Pancreas (tissue), 10 donors: ENCODE measurements around the gene PSEN1. TPM values are rescaled to one million over a fixed set of nuclear protein-coding genes. Genes with fewer than 3 reads are reported as not detected.

Experiments
- ATAC-seq, 4 donors: fragments of 200-7000 bp; cut with Tn5 transposase; one replicate each; pipeline versions ENCODE4 v1.8.0 to v1.9.1; 2020; ENCODE audit warnings: mild to moderate bottlenecking in 4 of 4, moderate library complexity in 4 of 4
- DNase-seq, 6 donors: peaks; one replicate each; pipeline ENCODE4 v3.0.0-alpha.2; 2020
- FAIRE-seq: peaks from 2 replicates; lab custom pipeline; 2012; peaks lifted over from hg19 to GRCh38; lab: Jason Lieb, UNC
- H3K27ac ChIP-seq, 4 donors: fragments of 200-600 bp; sonication (generic); 1 replicate in 3 of 4; 2 replicates in 1 of 4; pipeline versions ENCODE4 v1.5.0 to v1.8.0; 2020
- H3K27me3 ChIP-seq, 4 donors: fragments of 200-600 bp; one replicate each; pipeline ENCODE4 v1.8.0; 2021
- H3K36me3 ChIP-seq, 3 donors: fragments of 200-600 bp; sonication (generic) in 1 of 3; one replicate each; pipeline versions ENCODE4 v1.5.0 to v1.8.0; 2020 to 2021
- H3K4me1 ChIP-seq, 3 donors: fragments of 200-600 bp; one replicate each; pipeline ENCODE4 v1.8.0; 2021
- H3K4me3 ChIP-seq, 4 donors: fragments of 200-600 bp; sonication (generic) in 2 of 4; one replicate each; pipeline versions ENCODE4 v1.5.0 to v1.8.0; 2020 to 2021
- H3K9me3 ChIP-seq, 4 donors: fragments of 200-600 bp; one replicate each; pipeline ENCODE4 v1.8.0; 2021
- WGBS, 2 donors: extraction: QIAGEN DNeasy Blood & Tissue Kit; methylation state at CpG; one replicate each; pipeline ENCODE4 v1.1.7; 2013; 5-methylcytosine and 5-hydroxymethylcytosine counted together
- intact Hi-C, 3 donors: fragments of 100-400 bp; cut with DNase I; formaldehyde crosslinking; loops; one replicate each; pipeline versions ENCODE4 v1.11.1 to v1.14.2; 2022
- polyA plus RNA-seq, 2 donors: library from polyadenylated mRNA; stranded (reverse); fragments of 200-250 nt; gene quantifications; one replicate each; pipeline ENCODE4 v1.2.3, GENCODE V29; 2013
- total RNA-seq, 6 donors: library from RNA; stranded (reverse); fragmentation: NEBNext Ultra II Directional in 4 of 6; extraction: Animal tissue kit (Norgen Biotek cat#: 25700) in 4 of 6; gene quantifications; one replicate each; pipeline versions ENCODE4 v1.2.1 to v1.2.4, GENCODE V29; 2021 to 2023
- TF ChIP-seq, protein P1 (sequence below), 4 donors: fragments of 200-600 bp; sonication (generic) in 3 of 4; IDR thresholded peaks; one replicate each; pipeline versions ENCODE4 v1.5.0 to v1.8.0; 2021; ENCODE audit warnings: antibody characterized with exemption in 4 of 4
- donor health status: healthy with polysubstance abuse.
- donor health status: DM: no; HTN: no; CAD: no; lungs with moderate emphysema.
- donor health status: DM: no; HTN: no; CAD: no.
- donor health status: control.
- donor health status: control.
- donor health status: Bipolar disorder and iron deficiency.
- donor health status: DM: yes; HTN: yes; CAD: no.
- donor health status: DM: no; HTN: no; CAD: no.
- donor health status: DM: no; HTN: no; CAD: no.
- donor health status: DM: yes; HTN: yes; CAD: no.

PSEN1 gene
- total and polyA plus RNA-seq, 8 donors, result 9.2 to 32.9 (median 18.4) TPM

DNA sequence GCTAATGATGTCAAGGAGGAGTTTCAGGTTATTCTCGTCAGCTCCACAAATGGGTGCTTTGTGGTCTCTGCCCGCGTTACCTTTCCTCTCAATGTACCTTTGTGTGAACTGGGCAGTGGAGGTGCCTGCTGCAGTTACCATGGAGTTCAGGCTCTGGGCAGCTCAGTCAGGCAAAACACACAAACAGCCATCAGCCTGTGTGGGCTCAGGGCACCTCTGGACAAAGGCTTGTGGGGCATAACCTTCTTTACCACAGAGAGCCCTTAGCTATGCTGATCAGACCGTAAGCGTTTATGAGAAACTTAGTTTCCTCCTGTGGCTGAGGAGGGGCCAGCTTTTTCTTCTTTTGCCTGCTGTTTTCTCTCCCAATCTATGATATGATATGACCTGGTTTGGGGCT lies 84.3 kb downstream of the PSEN1 start:
- no peaks in the 10 kb centered on the region for H3K4me1 ChIP-seq
- H3K9me3 ChIP-seq, result no peaks in the 10 kb centered on the region
- H3K27ac ChIP-seq, result no peak overlapping the region
- intact Hi-C loops, result no loop called here
- TF ChIP-seq, protein P1, sequence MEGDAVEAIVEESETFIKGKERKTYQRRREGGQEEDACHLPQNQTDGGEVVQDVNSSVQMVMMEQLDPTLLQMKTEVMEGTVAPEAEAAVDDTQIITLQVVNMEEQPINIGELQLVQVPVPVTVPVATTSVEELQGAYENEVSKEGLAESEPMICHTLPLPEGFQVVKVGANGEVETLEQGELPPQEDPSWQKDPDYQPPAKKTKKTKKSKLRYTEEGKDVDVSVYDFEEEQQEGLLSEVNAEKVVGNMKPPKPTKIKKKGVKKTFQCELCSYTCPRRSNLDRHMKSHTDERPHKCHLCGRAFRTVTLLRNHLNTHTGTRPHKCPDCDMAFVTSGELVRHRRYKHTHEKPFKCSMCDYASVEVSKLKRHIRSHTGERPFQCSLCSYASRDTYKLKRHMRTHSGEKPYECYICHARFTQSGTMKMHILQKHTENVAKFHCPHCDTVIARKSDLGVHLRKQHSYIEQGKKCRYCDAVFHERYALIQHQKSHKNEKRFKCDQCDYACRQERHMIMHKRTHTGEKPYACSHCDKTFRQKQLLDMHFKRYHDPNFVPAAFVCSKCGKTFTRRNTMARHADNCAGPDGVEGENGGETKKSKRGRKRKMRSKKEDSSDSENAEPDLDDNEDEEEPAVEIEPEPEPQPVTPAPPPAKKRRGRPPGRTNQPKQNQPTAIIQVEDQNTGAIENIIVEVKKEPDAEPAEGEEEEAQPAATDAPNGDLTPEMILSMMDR (IDR thresholded peaks at IDR 0.05), result no peak
- no peaks in the 10 kb centered on the region for H3K27me3 ChIP-seq
- ATAC-seq, result no peak
- no peak for DNase-seq
- 93 to 95% methylated on average over 5 of the region's 5 CpGs for WGBS, 2 donors
- no peak overlapping the region for H3K4me3 ChIP-seq
- no peak for FAIRE-seq
- H3K36me3 ChIP-seq, result peaks cover 3 to 18% (median 5%) of the 10 kb centered on the region in 3 donors

DNA sequence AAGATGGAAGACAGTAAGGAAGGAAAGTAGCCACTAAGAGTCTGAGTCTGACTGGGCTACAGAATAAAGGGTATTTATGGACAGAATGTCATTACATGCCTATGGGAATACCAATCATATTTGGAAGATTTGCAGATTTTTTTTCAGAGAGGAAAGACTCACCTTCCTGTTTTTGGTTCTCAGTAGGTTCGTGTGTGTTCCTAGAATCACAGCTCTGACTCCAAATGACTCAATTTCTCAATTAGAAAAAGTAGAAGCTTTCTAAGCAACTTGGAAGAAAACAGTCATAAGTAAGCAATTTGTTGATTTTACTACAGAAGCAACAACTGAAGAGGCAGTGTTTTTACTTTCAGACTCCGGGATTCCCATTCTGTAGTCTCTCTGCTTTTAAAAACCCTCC lies 85.6 kb downstream of the PSEN1 start:
- H3K27me3 ChIP-seq, result no peaks in the 10 kb centered on the region
- H3K4me3 ChIP-seq, result no peak overlapping the region
- no peak overlapping the region for H3K27ac ChIP-seq
- TF ChIP-seq, protein P1 (IDR thresholded peaks at IDR 0.05), result no peak
- H3K36me3 ChIP-seq, result peaks cover 3 to 14% (median 5%) of the 10 kb centered on the region in 3 donors
- intact Hi-C loops, result no loop called here
- ATAC-seq, result no peak
- DNase-seq, result no peak
- H3K9me3 ChIP-seq, result no peaks in the 10 kb centered on the region
- no peaks in the 10 kb centered on the region for H3K4me1 ChIP-seq
- FAIRE-seq, result no peak
- WGBS, 2 donors, result 91 to 92% methylated on average over 2 of the region's 2 CpGs

DNA sequence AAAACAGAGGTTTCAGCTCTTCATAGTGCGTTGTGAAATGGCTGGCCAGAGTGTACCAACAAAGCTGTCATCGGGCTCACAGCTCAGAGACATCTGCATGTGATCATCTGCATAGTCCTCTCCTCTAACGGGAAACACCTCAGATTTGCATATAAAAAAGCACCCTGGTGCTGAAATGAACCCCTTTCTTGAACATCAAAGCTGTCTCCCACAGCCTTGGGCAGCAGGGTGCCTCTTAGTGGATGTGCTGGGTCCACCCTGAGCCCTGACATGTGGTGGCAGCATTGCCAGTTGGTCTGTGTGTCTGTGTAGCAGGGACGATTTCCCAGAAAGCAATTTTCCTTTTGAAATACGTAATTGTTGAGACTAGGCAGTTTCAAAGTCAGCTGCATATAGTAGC lies 86.7 kb downstream of the PSEN1 start:
- H3K36me3 ChIP-seq, result peaks cover 0 to 14% (median 2%) of the 10 kb centered on the region in 3 donors
- TF ChIP-seq, protein P1 (IDR thresholded peaks at IDR 0.05), result no peak
- no peaks in the 10 kb centered on the region for H3K9me3 ChIP-seq
- FAIRE-seq (no peak), DNase-seq (no peak), ATAC-seq (peak in 1 of 4 donors; percentile 34)
- no peaks in the 10 kb centered on the region for H3K4me1 ChIP-seq
- H3K27me3 ChIP-seq, result no peaks in the 10 kb centered on the region
- 67 to 72% methylated on average over 5 of the region's 5 CpGs for WGBS, 2 donors
- H3K4me3 ChIP-seq, result no peak overlapping the region
- no peak overlapping the region for H3K27ac ChIP-seq
- intact Hi-C loops, result no loop called here

DNA sequence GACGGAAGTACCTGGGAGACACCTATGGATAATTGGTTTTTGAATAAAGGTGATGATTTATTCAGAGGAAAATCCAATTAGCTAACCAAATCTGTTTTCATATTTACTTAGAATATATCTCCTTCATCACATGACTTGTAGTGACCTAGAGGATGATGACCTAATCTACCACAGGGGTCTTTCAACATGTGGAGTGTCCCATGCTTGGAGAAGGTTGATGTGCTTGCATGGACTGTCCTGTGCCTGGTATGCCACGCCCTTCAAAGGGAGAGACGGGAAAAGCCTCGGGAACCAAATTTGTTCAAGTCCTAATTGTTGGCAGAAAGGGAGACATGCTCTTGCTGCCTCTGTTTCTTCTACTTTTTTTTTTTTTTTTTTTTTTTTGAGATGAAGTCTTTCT lies 89.2 kb downstream of the PSEN1 start:
- no peak for FAIRE-seq
- TF ChIP-seq, protein P1 (IDR thresholded peaks at IDR 0.05), result no peak

More for the DNA sequence above, 89.2 kb downstream of the PSEN1 start:
- intact Hi-C loops, result no loop called here
- peaks cover 0 to 6% (median 0%) of the 10 kb centered on the region in 3 donors for H3K4me1 ChIP-seq
- no peak overlapping the region for H3K4me3 ChIP-seq
- 90% methylated on average over 4 of the region's 4 CpGs for WGBS, 2 donors
- no peak overlapping the region for H3K27ac ChIP-seq
- ATAC-seq (no peak), DNase-seq (no peak)
- H3K9me3 ChIP-seq, result no peaks in the 10 kb centered on the region
- no peaks in the 10 kb centered on the region for H3K27me3 ChIP-seq
- peaks cover 0 to 2% (median 0%) of the 10 kb centered on the region in 3 donors for H3K36me3 ChIP-seq
